DND-41 (cell line): Measurements from ENCODE around the gene GTF2A1L.

Experiments used
- ATAC-seq: fragments of 200-7000 bp; cut with Tn5 transposase; 3 replicates; pipeline ENCODE4 v1.9.1; 2021; ENCODE audit warnings: low read depth; ENCODE audit not compliant: insufficient read depth
- DNase-seq: peaks from one replicate; pipeline ENCODE4 v3.0.0-alpha.2; 2020
- H2AFZ ChIP-seq: 2 replicates; pipeline ENCODE4 v1.6.0; 2012; ENCODE audit warnings: low read depth, low read length
- H3K27ac ChIP-seq: 2 replicates; pipeline ENCODE4 v1.5.1; 2012; ENCODE audit warnings: low read length, inconsistent platforms
- H3K27me3 ChIP-seq: fragments of 200-600 bp; sonication (generic); 2 replicates; pipeline ENCODE4 v1.6.0; 2012; ENCODE audit warnings: low read length, mild to moderate bottlenecking, inconsistent platforms; ENCODE audit not compliant: insufficient read depth, poor library complexity
- H3K36me3 ChIP-seq: 2 replicates; pipeline ENCODE4 v1.5.1; 2012; ENCODE audit warnings: low read length, inconsistent platforms; ENCODE audit not compliant: insufficient read depth
- H3K4me1 ChIP-seq: 2 replicates; pipeline ENCODE4 v1.5.1; 2012; ENCODE audit warnings: mild to moderate bottlenecking, low read length; ENCODE audit not compliant: insufficient read depth
- H3K4me2 ChIP-seq: 2 replicates; pipeline ENCODE4 v1.6.0; 2012; ENCODE audit warnings: mild to moderate bottlenecking, moderate library complexity, low read length, inconsistent platforms; ENCODE audit not compliant: insufficient read depth
- H3K4me3 ChIP-seq, 2 experiments: fragments of 200-600 bp in 1 of 2; shearing (Covaris generic) in 1 of 2; 2 replicates each; pipeline ENCODE4 v1.5.1; 2012 to 2016; ENCODE audit warnings: inconsistent platforms in 2 of 2, low read length in 2 of 2, mild to moderate bottlenecking in 2 of 2, low read depth in 1 of 2, moderate library complexity in 1 of 2
- H3K79me2 ChIP-seq: 2 replicates; pipeline ENCODE4 v1.6.0; 2012; ENCODE audit warnings: low read length, inconsistent platforms; ENCODE audit not compliant: insufficient read depth
- H3K9ac ChIP-seq: 2 replicates; pipeline ENCODE4 v1.6.0; 2012; ENCODE audit warnings: low read depth, mild to moderate bottlenecking, inconsistent platforms, low read length, moderate library complexity
- H3K9me3 ChIP-seq: 2 replicates; pipeline ENCODE4 v1.5.1; 2012; ENCODE audit warnings: low read length, moderate library complexity, mild to moderate bottlenecking, inconsistent platforms; ENCODE audit not compliant: insufficient read depth, severe bottlenecking
- H4K20me1 ChIP-seq: 2 replicates; pipeline ENCODE4 v1.6.0; 2012; ENCODE audit warnings: low read length; ENCODE audit not compliant: insufficient read depth
- EZH2 ChIP-seq: IDR thresholded peaks from 3 replicates; pipeline ENCODE4 v1.6.1; 2012; ENCODE audit warnings: borderline replicate concordance, low read depth, mild to moderate bottlenecking, moderate library complexity, low read length, inconsistent platforms; ENCODE audit not compliant: severe bottlenecking
- TF ChIP-seq, protein P1 (sequence below): IDR thresholded peaks from 2 replicates; pipeline ENCODE4 v1.5.1; 2012; ENCODE audit warnings: borderline replicate concordance, low read length, moderate library complexity, mild to moderate bottlenecking; ENCODE audit not compliant: poor library complexity, severe bottlenecking; ENCODE audit errors: extremely low read depth

GTF2A1L gene

DNA sequence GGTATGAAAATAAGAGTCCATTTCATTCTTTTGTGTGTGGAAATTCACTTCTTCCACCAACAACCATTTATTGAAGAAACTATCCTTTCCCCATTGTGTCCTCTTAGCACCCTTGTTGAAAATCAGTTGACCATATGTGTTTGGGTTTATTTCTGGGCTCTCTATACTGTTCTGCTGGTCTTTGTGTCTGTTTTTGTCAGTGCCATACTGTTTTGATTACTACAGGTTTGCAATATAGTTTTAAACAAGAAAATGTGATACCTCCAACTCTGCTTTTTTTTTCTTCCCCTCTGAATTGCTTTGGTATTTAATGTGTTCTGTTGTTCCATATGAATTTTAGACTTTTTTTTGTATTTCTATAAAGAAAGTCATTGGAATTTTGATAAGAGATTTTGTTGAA is 8.4 kb downstream of the GTF2A1L start:
- H3K9me3 ChIP-seq: no peaks in the 10 kb centered on the region
- H3K27me3 ChIP-seq: no peaks in the 10 kb centered on the region
- no peak for ATAC-seq
- no peak overlapping the region for H3K27ac ChIP-seq
- H3K79me2 ChIP-seq: no peaks in the 10 kb centered on the region
- no peaks in the 10 kb centered on the region for H3K36me3 ChIP-seq
- H4K20me1 ChIP-seq: no peaks in the 10 kb centered on the region
- H3K9ac ChIP-seq: no peak overlapping the region
- H3K4me3 ChIP-seq: no peak overlapping the region
- TF ChIP-seq, protein P1, sequence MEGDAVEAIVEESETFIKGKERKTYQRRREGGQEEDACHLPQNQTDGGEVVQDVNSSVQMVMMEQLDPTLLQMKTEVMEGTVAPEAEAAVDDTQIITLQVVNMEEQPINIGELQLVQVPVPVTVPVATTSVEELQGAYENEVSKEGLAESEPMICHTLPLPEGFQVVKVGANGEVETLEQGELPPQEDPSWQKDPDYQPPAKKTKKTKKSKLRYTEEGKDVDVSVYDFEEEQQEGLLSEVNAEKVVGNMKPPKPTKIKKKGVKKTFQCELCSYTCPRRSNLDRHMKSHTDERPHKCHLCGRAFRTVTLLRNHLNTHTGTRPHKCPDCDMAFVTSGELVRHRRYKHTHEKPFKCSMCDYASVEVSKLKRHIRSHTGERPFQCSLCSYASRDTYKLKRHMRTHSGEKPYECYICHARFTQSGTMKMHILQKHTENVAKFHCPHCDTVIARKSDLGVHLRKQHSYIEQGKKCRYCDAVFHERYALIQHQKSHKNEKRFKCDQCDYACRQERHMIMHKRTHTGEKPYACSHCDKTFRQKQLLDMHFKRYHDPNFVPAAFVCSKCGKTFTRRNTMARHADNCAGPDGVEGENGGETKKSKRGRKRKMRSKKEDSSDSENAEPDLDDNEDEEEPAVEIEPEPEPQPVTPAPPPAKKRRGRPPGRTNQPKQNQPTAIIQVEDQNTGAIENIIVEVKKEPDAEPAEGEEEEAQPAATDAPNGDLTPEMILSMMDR: no peak
- TF ChIP-seq EZH2: no peak
- H3K4me1 ChIP-seq: no peaks in the 10 kb centered on the region
- H2AFZ ChIP-seq: no peak overlapping the region
- no peak for DNase-seq
- H3K4me2 ChIP-seq: no peak overlapping the region

GRCh38 chr2:48633143-48633542 is 15.5 kb downstream of the GTF2A1L start:
- no peaks in the 10 kb centered on the region for H3K79me2 ChIP-seq
- ATAC-seq: no peak

DNA sequence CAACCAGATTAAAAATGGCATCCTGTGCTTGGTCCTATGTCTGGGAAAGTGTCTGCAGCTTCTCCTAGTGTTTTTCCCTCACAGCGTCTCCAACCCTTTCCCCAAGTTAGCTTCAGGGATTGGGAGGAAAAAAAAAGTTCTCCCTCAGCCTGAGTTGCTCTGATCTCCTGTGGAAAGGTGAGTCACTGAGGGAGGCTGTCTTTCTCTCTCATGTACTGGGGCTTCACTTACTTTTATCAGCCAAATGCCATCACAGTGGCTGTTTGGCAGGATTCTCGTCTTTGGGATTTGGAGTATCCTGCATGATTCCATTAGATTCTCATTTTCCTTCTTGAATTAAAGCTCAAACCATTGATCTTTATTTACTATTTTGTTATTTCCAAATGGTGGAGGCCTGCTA is 18.1 kb downstream of the GTF2A1L start:
- TF ChIP-seq, protein P1: no peak
- TF ChIP-seq EZH2: no peak
- Histone ChIP-seq H2AFZ (no peak overlapping the region), H3K4me1 (no peaks in the 10 kb centered on the region), H4K20me1 (no peaks in the 10 kb centered on the region), H3K4me2 (no peak overlapping the region), H3K4me3 (no peak overlapping the region), H3K27me3 (no peaks in the 10 kb centered on the region), H3K36me3 (no peaks in the 10 kb centered on the region), H3K27ac (no peak overlapping the region), H3K9ac (no peak overlapping the region), H3K9me3 (no peaks in the 10 kb centered on the region), H3K79me2 (no peaks in the 10 kb centered on the region)
- ATAC-seq (no peak), DNase-seq (no peak)

More at GRCh38 chr2:48633143-48633542, 15.5 kb downstream of the GTF2A1L start:
- Histone ChIP-seq H4K20me1 (no peaks in the 10 kb centered on the region), H3K4me2 (no peak overlapping the region), H3K27me3 (no peaks in the 10 kb centered on the region), H3K36me3 (no peaks in the 10 kb centered on the region), H2AFZ (no peak overlapping the region), H3K4me1 (no peaks in the 10 kb centered on the region), H3K4me3 (no peak overlapping the region), H3K27ac (no peak overlapping the region), H3K9me3 (no peaks in the 10 kb centered on the region), H3K9ac (no peak overlapping the region)
- TF ChIP-seq, protein P1: no peak
- no peak for TF ChIP-seq EZH2
- no peak for DNase-seq

GRCh38 chr2:48638261-48638660 is 20.6 kb downstream of the GTF2A1L start:
- no peaks in the 10 kb centered on the region for H4K20me1 ChIP-seq
- no peaks in the 10 kb centered on the region for H3K9me3 ChIP-seq
- no peaks in the 10 kb centered on the region for H3K36me3 ChIP-seq
- ATAC-seq (no peak), DNase-seq (no peak)
- H3K79me2 ChIP-seq: no peaks in the 10 kb centered on the region
- TF ChIP-seq EZH2: no peak
- TF ChIP-seq, protein P1: no peak
- no peak overlapping the region for H3K9ac ChIP-seq
- no peak overlapping the region for H3K27ac ChIP-seq
- H3K4me1 ChIP-seq: no peaks in the 10 kb centered on the region
- H2AFZ ChIP-seq: no peak overlapping the region
- no peak overlapping the region for H3K4me3 ChIP-seq
- no peak overlapping the region for H3K4me2 ChIP-seq
- no peaks in the 10 kb centered on the region for H3K27me3 ChIP-seq
